ENCODE measurements around the gene TRUB1.
"Not testable (repeated sequence)": the region's sequence is repeated elsewhere in the genome, so short reads cannot be mapped to it uniquely, and the experiment has no call there.

The TRUB1 gene

DNA sequence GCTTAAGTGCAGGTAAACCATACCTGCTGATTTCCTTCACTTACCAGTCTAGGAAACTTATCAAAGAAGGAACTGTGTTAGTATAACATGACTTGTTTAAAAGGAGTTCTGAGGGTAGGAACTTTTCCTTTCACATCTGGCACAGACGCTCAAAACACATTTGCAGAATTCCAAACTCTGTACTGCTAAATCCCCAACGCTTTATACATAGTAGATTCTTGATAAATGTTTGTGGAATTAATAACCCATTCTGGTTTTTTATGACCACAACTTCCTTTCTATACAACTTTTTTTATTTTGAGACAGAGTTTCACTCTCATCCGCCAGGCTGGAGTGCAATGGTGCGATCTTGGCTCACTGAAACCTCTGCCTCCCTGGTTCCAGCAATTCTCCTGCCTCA is 7.7 kb upstream of the TRUB1 start:
- Histone ChIP-seq H3K4me1 (ENCODE audit: control insufficient read depth, insufficient read depth, low read length) (no peaks in the 10 kb centered on the region), H3K9ac (ENCODE audit: low read length) (no peak overlapping the region), H3K27ac (ENCODE audit: low read depth, low read length) (no peak overlapping the region), H3K36me3 (ENCODE audit: control insufficient read depth, insufficient read depth, low read length) (no peaks in the 10 kb centered on the region), H3K4me3 (ENCODE audit: low read length) (no peak overlapping the region), H3K27me3 (ENCODE audit: control insufficient read depth, insufficient read depth, low read length) (no peaks in the 10 kb centered on the region)

DNA sequence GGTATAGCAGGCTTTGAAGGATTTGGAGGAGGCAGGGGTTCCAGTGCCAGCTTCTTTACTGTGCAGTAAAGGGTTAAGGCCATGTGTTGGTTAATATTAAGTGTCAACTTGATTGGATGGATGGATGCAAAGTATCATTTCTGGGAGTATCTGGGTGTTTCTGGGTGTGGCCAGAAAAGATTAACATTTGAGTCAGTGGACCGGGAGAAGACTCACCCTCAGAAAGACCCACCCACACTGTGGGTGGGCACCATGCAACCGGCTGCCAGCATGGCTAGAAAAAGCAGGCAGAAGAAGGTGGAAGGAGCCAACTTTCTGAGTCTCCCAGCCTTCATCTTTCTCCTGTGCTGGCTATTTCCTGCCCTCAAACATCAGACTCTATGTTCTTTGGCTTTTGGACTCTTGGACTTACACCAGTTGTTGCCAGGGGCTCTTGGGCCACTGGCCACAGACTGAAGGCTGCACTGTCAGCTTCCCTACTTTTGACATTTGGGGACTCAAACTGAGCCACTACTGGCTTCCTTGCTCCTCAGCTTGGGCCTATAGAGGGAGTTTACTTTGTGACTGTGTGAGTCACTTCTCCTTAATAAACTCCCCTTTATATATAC is 6.8 kb upstream of the TRUB1 start:
- no peaks in the 10 kb centered on the region for H3K4me1 ChIP-seq (ENCODE audit: control insufficient read depth, insufficient read depth, low read length)
- H3K9ac ChIP-seq (ENCODE audit: low read length), result no peak overlapping the region
- H3K27ac ChIP-seq (ENCODE audit: low read depth, low read length), result no peak overlapping the region
- H3K36me3 ChIP-seq (ENCODE audit: control insufficient read depth, insufficient read depth, low read length), result no peaks in the 10 kb centered on the region
- H3K4me3 ChIP-seq (ENCODE audit: low read length), result no peak overlapping the region
- H3K27me3 ChIP-seq (ENCODE audit: control insufficient read depth, insufficient read depth, low read length), result no peaks in the 10 kb centered on the region

DNA sequence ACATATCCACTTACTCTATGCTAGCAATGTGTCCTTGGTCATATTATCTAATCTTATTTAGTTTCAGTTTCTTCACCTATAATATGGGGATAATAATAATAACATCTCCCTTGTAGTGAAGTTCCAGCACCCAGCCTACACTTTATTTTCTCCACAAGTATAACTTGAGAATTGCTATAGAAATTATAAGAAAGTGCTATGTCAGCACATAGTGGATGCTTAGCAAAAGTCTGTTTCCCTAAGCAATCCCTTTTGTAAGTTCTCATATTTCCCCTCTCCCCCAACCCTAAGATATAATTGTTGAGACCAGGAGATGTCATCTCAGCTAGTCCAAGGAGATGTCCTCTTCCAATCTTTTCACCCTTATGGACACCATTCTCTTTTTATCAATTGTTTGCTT is 5.8 kb upstream of the TRUB1 start:
- Histone ChIP-seq H3K4me1 (ENCODE audit: control insufficient read depth, insufficient read depth, low read length) (no peaks in the 10 kb centered on the region), H3K27ac (ENCODE audit: low read depth, low read length) (no peak overlapping the region), H3K36me3 (ENCODE audit: control insufficient read depth, insufficient read depth, low read length) (no peaks in the 10 kb centered on the region), H3K27me3 (ENCODE audit: control insufficient read depth, insufficient read depth, low read length) (no peaks in the 10 kb centered on the region), H3K9ac (ENCODE audit: low read length) (no peak overlapping the region), H3K4me3 (ENCODE audit: low read length) (no peak overlapping the region)

DNA sequence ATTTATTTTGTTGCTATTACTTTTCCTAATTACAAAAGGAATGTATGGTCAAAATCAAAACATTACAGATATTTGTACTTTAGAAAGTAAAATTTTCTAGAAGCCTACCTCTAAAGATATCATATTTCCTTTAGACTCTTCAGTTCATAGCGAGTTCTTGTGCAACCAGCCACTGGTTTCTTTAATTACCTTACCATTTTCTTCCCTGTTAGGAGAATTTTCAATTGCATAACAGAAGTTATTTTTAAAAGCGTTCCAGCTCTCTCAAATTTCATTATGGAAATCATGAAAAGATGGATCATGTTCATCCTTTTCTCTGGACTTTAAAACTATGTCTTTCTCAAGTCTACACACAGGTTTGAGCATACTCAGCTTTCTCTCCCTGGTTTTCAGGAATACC is 5.0 kb upstream of the TRUB1 start:
- Histone ChIP-seq H3K4me3 (ENCODE audit: low read length) (no peak overlapping the region), H3K27ac (ENCODE audit: low read depth, low read length) (no peak overlapping the region), H3K27me3 (ENCODE audit: control insufficient read depth, insufficient read depth, low read length) (no peaks in the 10 kb centered on the region), H3K4me1 (ENCODE audit: control insufficient read depth, insufficient read depth, low read length) (no peaks in the 10 kb centered on the region), H3K36me3 (ENCODE audit: control insufficient read depth, insufficient read depth, low read length) (no peaks in the 10 kb centered on the region), H3K9ac (ENCODE audit: low read length) (no peak overlapping the region)

DNA sequence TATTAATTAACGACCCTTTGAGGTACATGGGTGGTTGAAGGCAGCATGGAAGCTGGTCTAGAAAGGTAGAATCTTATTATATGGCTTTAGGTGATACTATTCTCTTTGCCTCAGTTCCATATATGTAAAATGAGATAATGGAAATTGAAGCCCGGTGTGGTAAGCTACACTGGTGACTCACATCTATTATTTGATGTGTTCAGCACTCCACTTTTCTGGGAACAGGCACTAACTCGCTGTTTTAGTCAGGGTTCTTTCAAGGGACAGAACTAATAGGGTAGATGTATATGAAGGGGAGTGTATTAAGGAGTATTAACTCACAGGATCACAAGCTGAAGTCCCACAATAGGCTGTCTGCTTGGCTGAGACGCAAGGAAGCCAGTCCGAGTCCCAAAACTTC is 4.4 kb upstream of the TRUB1 start:
- Histone ChIP-seq H3K36me3 (ENCODE audit: control insufficient read depth, insufficient read depth, low read length) (no peaks in the 10 kb centered on the region), H3K4me3 (ENCODE audit: low read length) (no peak overlapping the region), H3K4me1 (ENCODE audit: control insufficient read depth, insufficient read depth, low read length) (no peaks in the 10 kb centered on the region), H3K27me3 (ENCODE audit: control insufficient read depth, insufficient read depth, low read length) (no peaks in the 10 kb centered on the region), H3K9ac (ENCODE audit: low read length) (no peak overlapping the region), H3K27ac (ENCODE audit: low read depth, low read length) (no peak overlapping the region)

DNA sequence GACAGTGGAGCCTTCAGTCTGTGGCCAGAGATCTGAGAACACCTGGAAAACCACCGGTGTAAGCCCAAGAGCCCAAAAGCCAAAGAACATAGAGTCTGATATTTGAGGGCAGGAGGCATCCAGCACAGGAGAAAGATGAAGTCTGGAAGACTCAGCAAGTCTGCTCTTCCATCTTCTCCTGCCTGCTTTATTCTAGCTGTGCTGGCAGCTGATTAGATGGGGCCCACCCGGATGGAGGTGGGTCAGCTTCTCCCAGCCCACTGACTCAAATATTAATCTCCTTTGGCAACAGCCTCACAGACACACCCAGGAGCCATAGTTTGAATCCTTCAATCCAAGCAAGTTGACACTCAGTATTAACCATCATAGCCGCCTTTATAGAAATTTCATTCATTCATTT is 4.0 kb upstream of the TRUB1 start:
- not testable (repeated sequence) for H3K27me3 ChIP-seq (ENCODE audit: control insufficient read depth, insufficient read depth, low read length); H3K36me3 ChIP-seq (ENCODE audit: control insufficient read depth, insufficient read depth, low read length); H3K4me3 ChIP-seq (ENCODE audit: low read length); H3K9ac ChIP-seq (ENCODE audit: low read length); H3K27ac ChIP-seq (ENCODE audit: low read depth, low read length); H3K4me1 ChIP-seq (ENCODE audit: control insufficient read depth, insufficient read depth, low read length)

DNA sequence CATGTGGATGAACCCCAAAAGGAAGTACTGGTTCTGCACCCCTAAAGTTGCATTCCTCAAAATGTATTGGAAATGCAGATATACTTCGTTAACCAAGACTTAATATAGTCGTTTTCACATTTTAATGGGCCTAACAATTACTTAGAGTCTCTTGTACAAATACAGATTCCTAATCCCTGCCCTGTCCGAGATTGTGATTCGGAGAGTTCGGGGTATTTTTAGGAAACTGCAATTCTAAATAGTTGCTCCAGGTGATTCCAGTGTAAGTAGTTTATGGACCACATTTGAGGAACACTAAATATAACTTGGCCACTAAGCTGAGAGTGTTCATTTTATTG is 830 bp downstream of the TRUB1 start:
- H3K27ac ChIP-seq (ENCODE audit: low read depth, low read length), result no peak overlapping the region
- peaks cover 7% of the 10 kb centered on the region for H3K4me1 ChIP-seq (ENCODE audit: control insufficient read depth, insufficient read depth, low read length)
- peaks cover 7% of the 10 kb centered on the region for H3K36me3 ChIP-seq (ENCODE audit: control insufficient read depth, insufficient read depth, low read length)
- peak overlapping the region; percentile 96 for H3K4me3 ChIP-seq (ENCODE audit: low read length)
- H3K9ac ChIP-seq (ENCODE audit: low read length), result peak overlapping the region; percentile 95
- no peaks in the 10 kb centered on the region for H3K27me3 ChIP-seq (ENCODE audit: control insufficient read depth, insufficient read depth, low read length)

DNA sequence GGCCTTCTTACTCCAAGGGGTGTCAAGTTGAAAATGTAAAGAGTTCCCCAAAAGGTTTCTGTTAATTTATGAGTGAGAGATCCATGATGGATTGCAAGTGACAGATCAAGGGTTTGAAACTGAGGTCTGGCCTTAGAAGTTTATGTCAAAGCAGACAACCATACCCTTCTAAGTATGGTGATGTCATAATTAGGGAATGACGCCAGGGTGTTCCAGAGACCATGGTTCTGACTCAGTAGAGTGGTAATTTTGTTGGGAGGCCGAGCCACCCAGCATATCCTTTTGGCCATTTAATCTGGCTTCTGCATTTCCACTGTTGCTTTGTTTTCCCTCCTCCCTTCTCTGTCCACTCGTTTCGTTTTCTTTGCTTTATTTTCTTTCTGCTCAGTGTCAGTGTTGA is 2.7 kb downstream of the TRUB1 start:
- no peak overlapping the region for H3K4me3 ChIP-seq (ENCODE audit: low read length)
- H3K27ac ChIP-seq (ENCODE audit: low read depth, low read length), result no peak overlapping the region
- H3K9ac ChIP-seq (ENCODE audit: low read length), result no peak overlapping the region
- peaks cover 7% of the 10 kb centered on the region for H3K36me3 ChIP-seq (ENCODE audit: control insufficient read depth, insufficient read depth, low read length)
- H3K4me1 ChIP-seq (ENCODE audit: control insufficient read depth, insufficient read depth, low read length), result peaks cover 7% of the 10 kb centered on the region
- H3K27me3 ChIP-seq (ENCODE audit: control insufficient read depth, insufficient read depth, low read length), result no peaks in the 10 kb centered on the region

DNA sequence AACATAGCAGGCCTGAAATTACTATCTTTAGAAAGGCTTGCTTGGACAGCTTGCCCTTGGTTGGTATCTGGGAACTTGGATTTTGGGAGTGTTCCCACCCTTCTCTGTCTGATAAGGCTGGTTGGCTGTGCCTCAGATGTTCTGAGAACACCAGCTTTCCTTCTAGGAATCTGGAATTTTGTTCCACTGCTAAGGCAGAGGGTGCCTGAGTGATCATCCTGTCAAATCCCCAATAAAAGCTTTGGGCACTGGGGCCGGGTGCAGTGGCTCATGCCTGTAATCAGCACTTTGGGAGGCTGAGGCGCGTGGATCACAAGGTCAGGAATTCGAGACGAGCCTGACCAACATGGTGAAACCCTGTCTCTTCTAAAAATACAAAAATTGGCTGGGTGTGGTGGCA is 5.0 kb downstream of the TRUB1 start:
- H3K4me1 ChIP-seq (ENCODE audit: control insufficient read depth, insufficient read depth, low read length), result peaks cover 7% of the 10 kb centered on the region
- H3K27me3 ChIP-seq (ENCODE audit: control insufficient read depth, insufficient read depth, low read length), result no peaks in the 10 kb centered on the region
- H3K4me3 ChIP-seq (ENCODE audit: low read length), result no peak overlapping the region
- H3K27ac ChIP-seq (ENCODE audit: low read depth, low read length), result no peak overlapping the region
- H3K9ac ChIP-seq (ENCODE audit: low read length), result no peak overlapping the region
- H3K36me3 ChIP-seq (ENCODE audit: control insufficient read depth, insufficient read depth, low read length), result peaks cover 7% of the 10 kb centered on the region

DNA sequence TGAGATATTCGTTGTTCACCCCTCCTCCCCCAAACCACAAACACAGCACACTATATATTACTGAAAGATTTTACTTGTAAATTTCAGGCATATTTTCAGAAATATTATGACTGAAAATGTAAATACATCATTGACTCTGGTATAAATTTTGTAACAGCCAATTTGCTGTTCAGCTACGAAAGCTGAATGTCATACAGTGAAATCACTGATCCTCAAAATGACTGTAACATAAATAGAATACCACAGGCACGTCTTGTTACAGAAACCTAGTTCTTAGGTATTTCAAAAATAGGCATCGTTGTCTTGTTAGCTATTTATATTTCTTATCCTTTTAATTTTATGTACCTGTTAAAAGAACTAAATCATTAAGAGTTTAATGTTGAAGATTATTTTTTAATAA is 15.1 kb downstream of the TRUB1 start:
- Histone ChIP-seq H3K4me3 (ENCODE audit: low read length) (no peak overlapping the region), H3K9ac (ENCODE audit: low read length) (no peak overlapping the region), H3K27ac (ENCODE audit: low read depth, low read length) (no peak overlapping the region), H3K36me3 (ENCODE audit: control insufficient read depth, insufficient read depth, low read length) (no peaks in the 10 kb centered on the region), H3K27me3 (ENCODE audit: control insufficient read depth, insufficient read depth, low read length) (no peaks in the 10 kb centered on the region), H3K4me1 (ENCODE audit: control insufficient read depth, insufficient read depth, low read length) (no peaks in the 10 kb centered on the region)

DNA sequence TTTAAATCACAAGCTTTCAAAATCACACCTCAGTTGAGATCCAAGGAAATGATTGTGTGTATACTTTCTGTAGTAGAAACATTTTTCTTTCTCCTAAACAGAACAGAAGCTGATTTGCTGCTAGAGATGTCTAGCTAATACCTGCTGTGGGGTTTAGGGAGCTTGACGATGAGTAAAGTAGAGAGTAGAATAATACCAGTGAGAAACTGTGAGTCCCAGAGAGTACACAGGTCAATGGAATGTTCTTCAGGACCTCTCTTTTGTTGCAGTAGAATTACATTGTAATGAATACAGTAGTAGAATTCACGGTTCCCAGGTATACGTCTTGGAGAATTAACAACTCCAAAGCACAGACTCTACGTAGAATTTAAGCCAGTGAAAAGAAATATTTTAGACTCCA is 18.0 kb downstream of the TRUB1 start:
- Histone ChIP-seq H3K27ac (ENCODE audit: low read depth, low read length) (no peak overlapping the region), H3K27me3 (ENCODE audit: control insufficient read depth, insufficient read depth, low read length) (no peaks in the 10 kb centered on the region), H3K36me3 (ENCODE audit: control insufficient read depth, insufficient read depth, low read length) (no peaks in the 10 kb centered on the region), H3K9ac (ENCODE audit: low read length) (no peak overlapping the region), H3K4me1 (ENCODE audit: control insufficient read depth, insufficient read depth, low read length) (no peaks in the 10 kb centered on the region), H3K4me3 (ENCODE audit: low read length) (no peak overlapping the region)

DNA sequence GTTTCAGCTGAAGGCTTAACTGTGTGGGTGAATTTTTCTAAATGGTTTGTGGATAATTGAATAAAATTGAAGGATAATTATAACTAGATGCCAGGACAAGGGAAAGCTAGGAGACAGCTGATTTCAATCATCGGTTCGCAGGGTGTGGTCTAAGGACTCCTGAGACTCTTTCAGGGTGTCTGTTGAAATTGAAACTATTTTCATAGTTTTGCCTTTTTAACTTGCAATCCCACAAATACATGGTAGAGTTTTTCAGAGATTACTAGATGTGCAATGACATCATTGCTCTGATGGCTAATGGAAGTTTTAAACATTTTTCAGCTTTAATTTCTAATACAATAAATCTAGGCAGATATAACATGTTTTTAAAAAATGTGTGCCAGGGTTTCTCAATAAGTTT is 18.5 kb downstream of the TRUB1 start:
- Histone ChIP-seq H3K27ac (ENCODE audit: low read depth, low read length) (no peak overlapping the region), H3K9ac (ENCODE audit: low read length) (no peak overlapping the region), H3K4me3 (ENCODE audit: low read length) (no peak overlapping the region), H3K27me3 (ENCODE audit: control insufficient read depth, insufficient read depth, low read length) (no peaks in the 10 kb centered on the region), H3K4me1 (ENCODE audit: control insufficient read depth, insufficient read depth, low read length) (no peaks in the 10 kb centered on the region), H3K36me3 (ENCODE audit: control insufficient read depth, insufficient read depth, low read length) (no peaks in the 10 kb centered on the region)

DNA sequence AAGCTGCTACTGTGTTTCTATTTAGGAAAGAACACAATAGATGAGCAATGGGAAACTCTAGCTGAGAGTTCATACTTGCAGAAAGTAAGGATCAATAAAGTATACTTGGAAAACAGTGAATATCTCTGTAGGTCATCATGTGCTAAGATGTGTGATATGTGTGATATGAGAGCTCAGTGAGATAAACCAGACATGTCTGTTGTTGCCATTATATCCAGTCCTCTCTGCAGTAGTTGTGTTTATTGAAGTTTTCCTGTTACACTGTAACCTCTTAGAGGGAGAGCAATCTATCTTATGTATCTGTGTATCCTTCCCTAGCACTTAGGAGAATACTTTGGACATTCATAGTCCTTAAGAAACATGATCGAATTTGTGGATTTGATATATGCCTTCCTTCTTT is 19.1 kb downstream of the TRUB1 start:
- H3K4me1 ChIP-seq (ENCODE audit: control insufficient read depth, insufficient read depth, low read length), result no peaks in the 10 kb centered on the region
- H3K27me3 ChIP-seq (ENCODE audit: control insufficient read depth, insufficient read depth, low read length), result no peaks in the 10 kb centered on the region
- no peak overlapping the region for H3K9ac ChIP-seq (ENCODE audit: low read length)
- no peak overlapping the region for H3K27ac ChIP-seq (ENCODE audit: low read depth, low read length)
- H3K36me3 ChIP-seq (ENCODE audit: control insufficient read depth, insufficient read depth, low read length), result no peaks in the 10 kb centered on the region
- H3K4me3 ChIP-seq (ENCODE audit: low read length), result no peak overlapping the region

Measured in rectal smooth muscle tissue (tissue), 1 donor.